Upper lobe of left lung (tissue), 6 donors: ENCODE results near the gene OXSR1. TPM values are rescaled to one million over a fixed set of nuclear protein-coding genes. Genes with fewer than 3 reads are reported as not detected.
"Not testable (repeated sequence)": the region's sequence is repeated elsewhere in the genome, so short reads cannot be mapped to it uniquely, and the experiment has no call there.

Experiments
- ATAC-seq, 2 donors: fragments of 200-7000 bp; cut with Tn5 transposase; one replicate each; pipeline ENCODE4 v1.9.1; 2022; ENCODE audit warnings: mild to moderate bottlenecking in 2 of 2, moderate library complexity in 2 of 2; ENCODE audit not compliant: low FRiP score in 2 of 2
- DNase-seq, 2 donors: peaks; one replicate each; pipeline ENCODE4 v3.0.0-alpha.2; 2019 to 2020
- H3K27ac ChIP-seq, 4 donors: fragments of 200-600 bp; sonication (generic); one replicate each; pipeline ENCODE4 v1.5.1; 2016 to 2019
- H3K27me3 ChIP-seq, 4 donors: fragments of 200-600 bp; sonication (generic); one replicate each; pipeline ENCODE4 v1.5.1; 2017 to 2019
- H3K36me3 ChIP-seq, 4 donors: fragments of 200-600 bp; sonication (generic); one replicate each; pipeline ENCODE4 v1.5.1; 2016 to 2019
- H3K4me1 ChIP-seq, 4 donors: fragments of 200-600 bp; sonication (generic); one replicate each; pipeline ENCODE4 v1.5.1; 2018 to 2019
- H3K4me3 ChIP-seq, 4 donors: fragments of 200-600 bp; sonication (generic); one replicate each; pipeline ENCODE4 v1.5.1; 2017 to 2019; ENCODE audit warnings: mild to moderate bottlenecking in 2 of 4, moderate library complexity in 1 of 4
- H3K9me3 ChIP-seq, 4 donors: fragments of 200-600 bp; sonication (generic); one replicate each; pipeline ENCODE4 v1.5.1; 2018 to 2019
- EP300 ChIP-seq, 4 donors: sonication (generic); formaldehyde crosslinking; IDR thresholded peaks; one replicate each; pipeline ENCODE4 v1.5.1; 2017; ENCODE audit warnings: antibody characterized with exemption in 4 of 4, control low read depth in 2 of 4
- POLR2A ChIP-seq, 4 donors: fragments of 450-650 bp; IDR thresholded peaks; one replicate each; pipeline ENCODE4 v1.5.1; 2016 to 2017; ENCODE audit warnings: antibody characterized with exemption in 4 of 4, mild to moderate bottlenecking in 2 of 4
- POLR2AphosphoS5 ChIP-seq, 2 donors: sonication (generic); formaldehyde crosslinking; IDR thresholded peaks; one replicate each; pipeline ENCODE4 v1.5.1; 2017; ENCODE audit warnings: antibody characterized with exemption in 2 of 2
- WGBS, 2 donors: methylation state at CpG; one replicate each; pipeline ENCODE4 v1.1.5; 2017 to 2018; 5-methylcytosine and 5-hydroxymethylcytosine counted together
- total RNA-seq, 6 donors: library from RNA; depleted of rRNA in 4 of 6; stranded (reverse); fragments of >200 nt in 4 of 6; gene quantifications; one replicate each; pipeline versions ENCODE4 v1.1.0 to v1.2.1, GENCODE V29; 2016 to 2021
- TF ChIP-seq, protein P1 (sequence below), 6 experiments: fragments of 450-650 bp in 4 of 6; fragments of 200-600 bp in 2 of 6; sonication (generic) in 2 of 6; IDR thresholded peaks; one replicate each; pipeline ENCODE4 v1.5.1; 2016 to 2019; ENCODE audit warnings: antibody characterized with exemption in 6 of 6
- donor health status: DM: no; HTN: no; CAD: no; lungs with moderate emphysema.
- donor health status: DM: no; HTN: yes; CAD: no; lungs with severe emphysema.

OXSR1 gene
- total RNA-seq, 6 donors from 2014 or later, result 26.6 to 43.7 (median 31.6) TPM

DNA sequence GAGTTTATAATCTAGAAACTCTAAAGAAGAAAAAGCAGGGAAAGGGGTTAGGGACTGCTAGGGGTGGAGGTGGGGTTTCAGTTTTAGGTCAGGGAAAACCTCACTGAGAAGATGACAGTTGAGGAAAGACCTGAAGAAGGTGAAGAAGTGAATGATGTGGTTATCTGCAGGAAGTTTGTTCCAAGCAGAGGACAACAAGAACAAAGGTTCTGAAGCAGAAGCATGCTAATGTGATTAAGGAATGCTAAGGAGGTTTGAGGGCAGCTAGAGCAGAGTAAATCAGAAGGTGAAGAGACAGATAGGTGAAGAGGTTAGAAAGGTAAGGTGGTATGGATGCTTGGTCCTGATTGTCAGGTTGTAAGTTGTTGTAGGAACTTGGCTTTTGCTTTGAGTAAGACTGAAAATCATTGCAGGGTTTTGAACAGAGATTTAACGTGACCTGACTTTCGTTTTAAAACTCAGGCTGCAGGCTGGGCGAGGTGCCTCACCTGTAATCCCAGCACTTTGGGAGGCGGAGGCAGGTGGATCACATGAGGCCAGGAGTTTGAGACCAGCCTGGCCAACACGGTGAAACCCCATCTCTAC, 8.6 kb downstream of the OXSR1 start:
- no peak for TF ChIP-seq POLR2AphosphoS5 (IDR thresholded peaks at IDR 0.05)
- TF ChIP-seq POLR2A (IDR thresholded peaks at IDR 0.05), result no peak
- TF ChIP-seq EP300 (IDR thresholded peaks at IDR 0.05), result no peak
- TF ChIP-seq, protein P1, sequence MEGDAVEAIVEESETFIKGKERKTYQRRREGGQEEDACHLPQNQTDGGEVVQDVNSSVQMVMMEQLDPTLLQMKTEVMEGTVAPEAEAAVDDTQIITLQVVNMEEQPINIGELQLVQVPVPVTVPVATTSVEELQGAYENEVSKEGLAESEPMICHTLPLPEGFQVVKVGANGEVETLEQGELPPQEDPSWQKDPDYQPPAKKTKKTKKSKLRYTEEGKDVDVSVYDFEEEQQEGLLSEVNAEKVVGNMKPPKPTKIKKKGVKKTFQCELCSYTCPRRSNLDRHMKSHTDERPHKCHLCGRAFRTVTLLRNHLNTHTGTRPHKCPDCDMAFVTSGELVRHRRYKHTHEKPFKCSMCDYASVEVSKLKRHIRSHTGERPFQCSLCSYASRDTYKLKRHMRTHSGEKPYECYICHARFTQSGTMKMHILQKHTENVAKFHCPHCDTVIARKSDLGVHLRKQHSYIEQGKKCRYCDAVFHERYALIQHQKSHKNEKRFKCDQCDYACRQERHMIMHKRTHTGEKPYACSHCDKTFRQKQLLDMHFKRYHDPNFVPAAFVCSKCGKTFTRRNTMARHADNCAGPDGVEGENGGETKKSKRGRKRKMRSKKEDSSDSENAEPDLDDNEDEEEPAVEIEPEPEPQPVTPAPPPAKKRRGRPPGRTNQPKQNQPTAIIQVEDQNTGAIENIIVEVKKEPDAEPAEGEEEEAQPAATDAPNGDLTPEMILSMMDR (IDR thresholded peaks at IDR 0.05), result no peak
- no peak for ATAC-seq
- no peaks in the 10 kb centered on the region for H3K27me3 ChIP-seq
- 88 to 93% methylated on average over 5 of the region's 5 CpGs for WGBS, 2 donors
- DNase-seq, result no peak
- no peak overlapping the region for H3K27ac ChIP-seq
- H3K4me3 ChIP-seq, result no peak overlapping the region
- H3K36me3 ChIP-seq, result no peaks in the 10 kb centered on the region
- no peaks in the 10 kb centered on the region for H3K9me3 ChIP-seq
- H3K4me1 ChIP-seq, result peaks cover 0 to 8% (median 3%) of the 10 kb centered on the region in 4 donors

DNA sequence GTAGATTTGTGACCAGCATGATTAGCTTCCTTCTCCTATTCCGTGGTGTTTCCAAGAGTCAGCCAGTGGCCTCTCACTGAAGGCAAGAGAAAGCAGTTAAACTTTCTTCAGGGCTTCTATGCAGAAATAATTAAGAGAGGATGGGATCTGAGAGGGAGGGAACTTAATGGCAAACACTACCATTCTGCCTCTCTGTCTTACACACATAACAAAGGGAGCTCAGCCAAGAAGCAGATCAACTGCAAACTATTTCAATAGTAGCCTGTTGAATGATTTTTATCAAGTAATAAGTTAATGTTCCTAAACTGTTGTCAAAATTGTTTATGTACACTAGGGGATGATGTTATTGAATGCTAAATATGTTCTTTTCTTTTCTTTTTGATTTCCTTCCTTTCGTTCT, 11.8 kb downstream of the OXSR1 start:
- H3K9me3 ChIP-seq, result no peaks in the 10 kb centered on the region
- ATAC-seq (no peak), DNase-seq (no peak)
- TF ChIP-seq POLR2A (IDR thresholded peaks at IDR 0.05), result no peak
- no peak for TF ChIP-seq POLR2AphosphoS5 (IDR thresholded peaks at IDR 0.05)
- TF ChIP-seq, protein P1 (IDR thresholded peaks at IDR 0.05), result no peak
- TF ChIP-seq EP300 (IDR thresholded peaks at IDR 0.05), result no peak
- no peaks in the 10 kb centered on the region for H3K36me3 ChIP-seq
- H3K4me1 ChIP-seq, result peaks cover 0 to 8% (median 2%) of the 10 kb centered on the region in 4 donors
- H3K4me3 ChIP-seq, result no peak overlapping the region
- 45 to 48% methylated on average over 2 of the region's 2 CpGs for WGBS, 2 donors
- H3K27me3 ChIP-seq, result no peaks in the 10 kb centered on the region
- H3K27ac ChIP-seq, result no peak overlapping the region

DNA sequence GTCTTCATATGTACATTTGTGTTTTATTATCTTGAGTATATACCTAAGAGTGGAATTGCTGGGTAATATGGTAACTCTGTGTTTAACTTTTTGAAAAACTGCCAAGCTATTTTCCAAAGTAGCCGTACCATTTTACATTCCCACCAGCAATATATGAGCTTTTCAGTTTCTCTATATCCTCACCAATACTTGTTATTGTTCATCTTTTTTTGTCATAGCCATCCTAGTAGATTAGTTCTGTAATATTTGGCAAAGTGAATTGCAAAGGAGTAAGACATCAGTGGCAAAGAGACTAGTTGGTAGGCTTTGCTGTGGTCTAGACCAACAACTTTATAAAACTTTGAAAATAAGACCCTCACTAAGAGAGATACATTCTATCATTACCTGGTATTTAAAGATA, 21.4 kb downstream of the OXSR1 start:
- 94 to 100% methylated on average over 1 of the region's 1 CpG for WGBS, 2 donors
- Histone ChIP-seq H3K9me3 (no peaks in the 10 kb centered on the region), H3K27ac (no peak overlapping the region), H3K4me1 (peaks cover 0 to 5% (median 2%) of the 10 kb centered on the region in 4 donors), H3K4me3 (no peak overlapping the region), H3K36me3 (peaks cover 0 to 34% (median 0%) of the 10 kb centered on the region in 4 donors), H3K27me3 (no peaks in the 10 kb centered on the region)
- DNase-seq (no peak), ATAC-seq (no peak)
- TF ChIP-seq POLR2A (IDR thresholded peaks at IDR 0.05), result no peak

DNA sequence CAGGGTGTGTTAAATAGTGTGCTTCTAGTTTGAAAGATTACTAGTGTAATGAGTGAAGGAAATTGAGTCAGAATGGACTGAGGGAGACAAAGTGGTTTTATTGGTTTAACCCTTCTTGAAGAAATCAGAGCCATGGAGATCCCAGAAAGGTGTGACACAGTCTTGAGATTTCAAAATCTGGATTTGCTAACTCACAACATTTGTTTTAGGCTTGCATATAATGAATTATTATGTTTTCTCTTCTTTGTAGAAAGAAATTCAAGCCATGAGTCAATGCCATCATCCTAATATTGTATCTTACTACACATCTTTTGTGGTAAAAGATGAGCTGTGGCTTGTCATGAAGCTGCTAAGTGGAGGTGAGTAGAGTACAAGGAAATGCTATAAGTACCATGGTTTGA, 25.1 kb downstream of the OXSR1 start:
- TF ChIP-seq POLR2AphosphoS5 (IDR thresholded peaks at IDR 0.05) (no peak), EP300 (IDR thresholded peaks at IDR 0.05) (no peak), POLR2A (IDR thresholded peaks at IDR 0.05) (no peak)
- TF ChIP-seq, protein P1 (IDR thresholded peaks at IDR 0.05), result no peak
- H3K4me1 ChIP-seq, result no peaks in the 10 kb centered on the region
- DNase-seq, result no peak
- H3K36me3 ChIP-seq, result peaks cover 0 to 25% (median 0%) of the 10 kb centered on the region in 4 donors
- no peak for ATAC-seq
- no peak overlapping the region for H3K4me3 ChIP-seq
- no peak overlapping the region for H3K27ac ChIP-seq
- H3K27me3 ChIP-seq, result no peaks in the 10 kb centered on the region
- H3K9me3 ChIP-seq, result no peaks in the 10 kb centered on the region

DNA sequence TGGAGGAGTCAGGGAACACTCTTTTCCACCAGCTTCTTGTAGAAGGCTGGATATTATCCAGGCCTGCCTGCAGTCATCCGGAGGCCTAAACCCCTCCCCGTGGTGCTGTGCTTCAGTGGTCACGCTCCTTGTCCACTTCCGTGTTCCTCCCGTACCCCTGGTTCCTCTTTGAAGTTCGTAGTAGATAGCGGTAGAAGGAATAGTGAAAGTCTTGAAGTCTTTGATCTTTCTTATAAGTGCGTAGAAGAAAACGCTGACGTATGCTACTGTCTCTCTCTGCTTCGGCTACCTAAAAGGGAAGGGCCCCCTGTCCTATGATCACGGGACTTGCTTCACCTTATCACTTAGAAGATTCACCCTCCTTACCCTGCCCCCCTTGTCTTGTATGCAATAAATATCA, 37.6 kb downstream of the OXSR1 start:
- H3K36me3 ChIP-seq, result peaks cover 0 to 35% (median 8%) of the 10 kb centered on the region in 4 donors
- H3K4me1 ChIP-seq, H3K4me3 ChIP-seq, H3K27me3 ChIP-seq, ATAC-seq, H3K27ac ChIP-seq, H3K9me3 ChIP-seq: not testable (repeated sequence)
- WGBS, 2 donors, result 96 to 98% methylated on average over 12 of the region's 12 CpGs
- DNase-seq, result peak in 1 of 2 donors; percentile 33

DNA sequence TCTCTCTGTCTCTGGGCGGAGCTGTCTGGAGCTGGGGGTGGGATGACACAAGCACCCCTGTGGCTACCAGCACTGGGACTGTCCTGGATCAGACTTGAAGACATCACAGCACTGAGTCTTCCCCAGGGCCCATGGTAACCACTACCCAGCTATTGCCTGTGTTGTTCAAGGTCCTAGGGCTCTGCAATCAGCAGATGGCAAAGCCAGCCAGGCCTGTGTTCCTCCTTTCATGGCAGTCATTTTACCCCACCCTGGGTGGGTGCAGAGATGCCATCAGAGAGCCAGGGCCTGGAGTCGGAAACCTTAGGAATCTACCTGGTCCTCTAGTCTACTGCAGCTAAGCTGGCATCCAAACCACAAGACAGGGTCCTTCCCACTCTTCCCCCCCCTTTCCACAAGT, 38.4 kb downstream of the OXSR1 start:
- Histone ChIP-seq H3K27me3 (no peaks in the 10 kb centered on the region), H3K4me3 (no peak overlapping the region), H3K9me3 (no peaks in the 10 kb centered on the region), H3K4me1 (no peaks in the 10 kb centered on the region), H3K27ac (no peak overlapping the region), H3K36me3 (peaks cover 0 to 31% (median 8%) of the 10 kb centered on the region in 4 donors)
- TF ChIP-seq POLR2AphosphoS5 (IDR thresholded peaks at IDR 0.05) (no peak), POLR2A (IDR thresholded peaks at IDR 0.05) (no peak), EP300 (IDR thresholded peaks at IDR 0.05) (no peak)
- TF ChIP-seq, protein P1 (IDR thresholded peaks at IDR 0.05), result no peak
- 96 to 100% methylated on average over 2 of the region's 2 CpGs for WGBS, 2 donors
- peak in 1 of 2 donors; percentile 11 for ATAC-seq
- no peak for DNase-seq
